GM06990 (cell line): ENCODE measurements around the gene CCPG1.

Experiments
- DNase-seq: peaks from one replicate; pipeline ENCODE4 v3.0.0-alpha.2; 2011; ENCODE audit not compliant: insufficient read length; ENCODE audit errors: extremely low read depth
- H3K27me3 ChIP-seq: replicated peaks from 2 replicates; pipeline ENCODE4 v1.6.0; 2011; ENCODE audit warnings: low read length; ENCODE audit not compliant: control insufficient read depth, insufficient read depth
- H3K36me3 ChIP-seq: 2 replicates; pipeline ENCODE4 v1.5.1; 2011; ENCODE audit warnings: low read length; ENCODE audit not compliant: control insufficient read depth, insufficient read depth
- H3K4me3 ChIP-seq: replicated peaks from 2 replicates; pipeline ENCODE4 v1.5.1; 2011; ENCODE audit warnings: low read depth, mild to moderate bottlenecking, control low read depth, low read length
- TF ChIP-seq, protein P1 (sequence below): IDR thresholded peaks from 2 replicates; pipeline ENCODE4 v1.5.1; 2011; ENCODE audit warnings: low read length, control low read depth, mild to moderate bottlenecking, inconsistent platforms; ENCODE audit not compliant: insufficient read depth, poor library complexity, severe bottlenecking

Gene CCPG1

DNA sequence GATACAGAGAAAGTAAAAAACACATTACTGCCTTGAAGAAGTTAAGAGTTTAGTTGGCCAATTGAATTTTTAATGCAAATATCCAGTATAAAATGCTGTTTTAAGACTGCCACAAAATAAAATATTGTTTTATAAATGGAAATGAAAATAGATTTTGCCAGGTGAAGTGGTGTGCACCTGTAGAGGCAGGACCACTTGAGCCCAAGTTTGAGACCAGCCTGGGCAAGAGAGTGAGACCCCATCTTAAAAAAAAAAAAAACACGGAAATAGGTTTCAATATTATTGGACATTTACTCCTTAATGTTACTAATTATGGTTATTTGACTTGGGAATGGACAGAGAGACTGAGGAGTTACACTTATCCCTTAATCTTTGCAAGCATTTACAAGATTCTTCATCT is 87.2 kb downstream of the CCPG1 start:
- Histone ChIP-seq H3K36me3 (no peaks in the 10 kb centered on the region), H3K27me3 (no peaks in the 10 kb centered on the region), H3K4me3 (no peak overlapping the region)
- TF ChIP-seq, protein P1, sequence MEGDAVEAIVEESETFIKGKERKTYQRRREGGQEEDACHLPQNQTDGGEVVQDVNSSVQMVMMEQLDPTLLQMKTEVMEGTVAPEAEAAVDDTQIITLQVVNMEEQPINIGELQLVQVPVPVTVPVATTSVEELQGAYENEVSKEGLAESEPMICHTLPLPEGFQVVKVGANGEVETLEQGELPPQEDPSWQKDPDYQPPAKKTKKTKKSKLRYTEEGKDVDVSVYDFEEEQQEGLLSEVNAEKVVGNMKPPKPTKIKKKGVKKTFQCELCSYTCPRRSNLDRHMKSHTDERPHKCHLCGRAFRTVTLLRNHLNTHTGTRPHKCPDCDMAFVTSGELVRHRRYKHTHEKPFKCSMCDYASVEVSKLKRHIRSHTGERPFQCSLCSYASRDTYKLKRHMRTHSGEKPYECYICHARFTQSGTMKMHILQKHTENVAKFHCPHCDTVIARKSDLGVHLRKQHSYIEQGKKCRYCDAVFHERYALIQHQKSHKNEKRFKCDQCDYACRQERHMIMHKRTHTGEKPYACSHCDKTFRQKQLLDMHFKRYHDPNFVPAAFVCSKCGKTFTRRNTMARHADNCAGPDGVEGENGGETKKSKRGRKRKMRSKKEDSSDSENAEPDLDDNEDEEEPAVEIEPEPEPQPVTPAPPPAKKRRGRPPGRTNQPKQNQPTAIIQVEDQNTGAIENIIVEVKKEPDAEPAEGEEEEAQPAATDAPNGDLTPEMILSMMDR = no peak
- no peak for DNase-seq

- no peak for DNase-seq
- H3K4me3 ChIP-seq = peak overlapping the region; percentile 89
- TF ChIP-seq, protein P1 = no peak
- H3K27me3 ChIP-seq = no peaks in the 10 kb centered on the region
- H3K36me3 ChIP-seq = no peaks in the 10 kb centered on the region
Measured at GRCh38 chr15:55320238-55320550, 88.0 kb downstream of the CCPG1 start.

DNA sequence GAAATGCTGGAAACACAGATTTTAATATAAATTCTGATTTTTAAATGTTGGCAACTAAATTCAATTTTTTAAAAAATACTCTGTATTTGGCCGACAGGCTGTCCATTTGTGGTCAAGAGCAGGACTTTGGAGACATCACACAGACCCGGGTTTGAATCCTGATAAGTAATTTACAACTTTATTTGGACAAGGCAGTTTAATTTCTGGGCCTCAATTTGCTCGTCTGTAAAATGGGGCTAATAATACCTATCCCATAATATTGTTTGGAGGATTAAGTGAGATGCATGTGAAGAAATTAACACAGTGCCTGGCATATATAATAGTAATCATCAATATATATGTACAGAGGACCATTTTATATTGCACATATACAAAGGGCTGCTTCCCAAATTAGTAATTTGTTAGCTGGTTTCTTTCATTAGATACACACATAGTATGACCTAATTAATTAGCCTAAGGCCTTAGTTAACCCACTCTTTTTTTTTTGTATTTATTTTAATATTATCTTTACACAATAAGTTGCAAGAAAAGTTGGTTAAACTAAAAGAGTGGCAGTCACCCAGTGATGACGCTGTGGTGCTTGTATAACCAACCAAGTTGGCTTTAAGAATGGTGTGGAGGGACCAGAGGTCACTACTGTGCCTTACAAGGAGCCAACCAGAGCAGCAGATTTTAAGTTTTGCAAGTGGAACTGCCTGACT is 88.5 kb downstream of the CCPG1 start:
- H3K27me3 ChIP-seq = no peaks in the 10 kb centered on the region
- peak overlapping the region; percentile 89 for H3K4me3 ChIP-seq
- peak; percentile 23 for DNase-seq
- TF ChIP-seq, protein P1 = no peak
- H3K36me3 ChIP-seq = no peaks in the 10 kb centered on the region

GRCh38 chr15:55318588-55319494 is 89.3 kb downstream of the CCPG1 start, which contains the start of the genes PIGB and PIGBOS1:
PIGB (plus strand) TSS chr15:55319222; CDS start chr15:55319251, 29 bp downstream.
PIGBOS1 (minus strand) TSS chr15:55319123; CDS start chr15:55317792, 1,331 bp downstream.
- H3K27me3 ChIP-seq = no peaks in the 10 kb centered on the region
- peak; percentile 89 for DNase-seq
- TF ChIP-seq, protein P1 = no peak
- H3K4me3 ChIP-seq = peak within 1 kb of the TSS; percentile 89
- H3K36me3 ChIP-seq = no peaks in the 10 kb centered on the region
